NCI-H82 treated with DMSO at 0.1 percent for 48 hours (cell line): ENCODE data around the gene DYNC1I1.

Experiments
- DNase-seq: peaks from one replicate; lab custom pipeline; 2025; ENCODE audit not compliant: unreplicated experiment; lab: John Stamatoyannopoulos, UW

The DYNC1I1 gene

DNA sequence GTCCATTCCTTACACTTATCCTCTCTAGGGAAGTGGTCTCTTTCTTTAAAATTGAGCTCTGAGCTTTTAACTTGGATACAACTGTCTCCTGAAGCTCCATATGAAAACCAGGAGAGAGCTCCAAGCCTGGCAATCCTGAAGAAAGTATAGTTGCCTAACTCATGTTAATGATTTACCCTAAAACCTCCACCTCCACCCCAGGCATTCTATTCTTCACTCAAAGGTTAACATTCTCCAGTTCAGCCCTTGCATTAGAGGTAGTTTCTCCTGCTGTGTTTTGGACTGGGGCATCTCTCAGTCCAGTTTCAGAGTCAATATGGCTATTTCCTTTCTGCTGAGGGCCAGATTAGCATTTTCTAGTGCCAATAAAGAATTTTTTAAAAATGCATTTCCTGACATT, 354.0 kb downstream of the DYNC1I1 start:
- no peak for DNase-seq

DNA sequence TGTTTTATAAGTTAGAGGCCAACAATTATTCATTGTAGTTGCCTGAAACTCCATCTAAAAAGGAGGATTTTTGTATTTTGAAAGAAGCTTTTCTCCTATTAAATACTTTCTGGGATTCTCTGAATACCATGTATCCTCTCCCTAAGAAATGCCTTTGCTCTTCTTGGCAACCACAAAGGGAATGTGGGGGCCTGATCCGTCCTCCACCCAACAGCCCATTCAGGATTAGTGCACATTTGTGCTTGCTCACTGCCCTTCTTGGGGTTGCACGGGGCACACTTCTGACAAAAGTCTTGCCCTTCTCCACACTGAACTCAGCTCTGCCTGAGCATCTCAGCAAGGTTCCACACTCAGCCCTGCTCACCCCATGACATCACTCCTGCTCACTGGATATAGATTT, 355.4 kb downstream of the DYNC1I1 start:
- DNase-seq = no peak

DNA sequence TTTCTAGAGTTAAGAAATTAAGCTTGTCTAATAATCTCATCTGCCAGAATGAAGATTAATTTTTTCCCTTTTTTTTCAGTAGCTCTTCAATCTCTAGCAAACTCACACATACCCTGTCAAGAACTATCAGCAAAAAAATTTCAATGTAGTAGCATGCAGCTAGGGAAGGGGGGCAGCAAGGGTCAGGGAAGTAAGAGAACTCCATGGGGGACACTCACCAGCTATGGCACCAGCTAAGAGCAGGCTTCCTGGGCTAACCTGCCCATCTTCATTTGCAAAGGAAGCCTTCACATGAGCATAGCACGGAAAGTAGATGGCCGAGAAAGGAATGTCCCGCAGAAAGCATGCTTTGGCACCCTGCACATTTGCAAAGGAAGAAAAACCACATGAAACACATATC, 359.2 kb downstream of the DYNC1I1 start:
- no peak for DNase-seq

DNA sequence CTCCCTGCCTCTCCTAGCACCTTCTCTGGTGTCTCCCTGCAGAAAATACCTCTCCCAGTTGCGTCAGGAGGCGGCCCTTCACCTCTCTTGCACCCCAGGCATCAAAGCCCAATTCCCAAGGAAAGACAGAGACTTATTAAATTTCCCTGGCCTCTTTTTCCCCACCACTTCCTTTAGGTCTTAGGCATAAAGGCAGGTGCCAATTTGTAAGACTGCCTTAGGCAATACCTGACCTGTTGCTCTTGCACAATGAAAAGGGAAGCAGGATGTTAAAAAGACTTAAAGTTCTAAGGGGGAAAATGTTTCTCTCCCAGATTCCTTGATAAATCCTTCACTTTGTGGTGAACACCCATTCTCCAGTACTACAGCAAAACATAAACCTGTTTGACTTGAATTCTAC, 362.9 kb downstream of the DYNC1I1 start:
- no peak for DNase-seq

DNA sequence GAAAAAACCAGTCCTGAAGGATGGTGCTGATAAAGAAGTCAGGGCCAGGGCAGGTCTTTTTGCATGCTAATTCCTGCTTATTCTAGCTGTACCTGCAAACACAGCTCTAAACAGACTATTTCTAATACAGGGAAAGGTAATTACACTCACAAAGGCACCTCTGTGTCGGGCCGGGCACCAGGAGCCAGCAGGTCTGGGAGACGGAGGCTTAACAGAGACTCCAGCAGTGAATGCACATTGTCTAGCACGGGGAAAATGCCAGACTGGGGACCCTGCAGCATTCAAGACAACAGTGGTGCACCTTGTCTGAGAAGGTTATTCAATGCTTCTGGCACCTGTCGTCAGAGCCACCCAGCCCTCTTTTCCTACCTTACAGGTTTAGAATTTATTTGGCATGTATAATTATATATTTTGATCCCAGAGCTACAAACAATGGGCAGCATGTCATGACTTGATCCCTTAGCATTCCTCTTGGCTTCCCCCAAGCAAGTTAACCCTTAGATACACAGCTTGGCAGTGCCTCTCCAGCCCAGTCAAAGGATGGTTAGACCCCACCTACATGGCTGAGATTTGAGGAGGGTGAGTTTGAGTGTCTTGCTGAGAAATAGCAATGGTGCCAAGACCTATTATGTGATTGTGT, 364.4 kb downstream of the DYNC1I1 start:
- DNase-seq = no peak

DNA sequence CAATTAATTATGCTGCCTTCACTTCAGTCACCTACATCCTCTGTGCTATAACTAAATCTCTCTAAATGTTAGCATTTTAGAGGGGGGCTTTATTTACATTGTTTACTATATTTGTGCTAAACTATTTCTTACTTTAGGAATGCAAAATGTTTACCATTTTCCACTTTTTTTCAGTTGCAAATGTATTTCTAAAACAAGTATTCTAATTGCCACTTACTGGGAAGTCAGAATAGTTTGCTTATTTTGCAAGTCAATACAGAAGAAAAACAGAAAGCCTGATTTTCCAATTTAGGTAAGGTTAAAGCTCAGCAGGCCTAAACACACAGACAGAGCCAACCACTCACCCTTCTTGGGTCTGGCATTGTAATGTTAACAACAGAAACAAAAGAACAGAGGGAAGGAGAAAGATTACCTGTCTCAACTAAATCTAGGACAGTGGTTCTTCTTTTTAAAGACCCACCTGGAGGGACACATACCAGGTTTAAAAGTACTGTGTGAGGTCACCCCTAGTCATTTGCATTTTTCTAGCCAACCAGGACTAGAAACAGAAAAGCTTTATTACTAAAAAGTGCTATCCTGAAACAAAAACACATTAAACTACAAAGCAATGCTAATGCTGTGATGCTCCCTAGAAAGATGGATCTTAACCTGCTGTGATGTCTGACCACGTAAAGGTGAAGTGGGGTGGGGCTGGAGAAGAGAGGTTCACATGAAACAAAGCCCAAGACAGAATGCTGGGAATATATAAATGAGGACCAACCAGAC, 371.3 kb downstream of the DYNC1I1 start:
- DNase-seq = no peak

DNA sequence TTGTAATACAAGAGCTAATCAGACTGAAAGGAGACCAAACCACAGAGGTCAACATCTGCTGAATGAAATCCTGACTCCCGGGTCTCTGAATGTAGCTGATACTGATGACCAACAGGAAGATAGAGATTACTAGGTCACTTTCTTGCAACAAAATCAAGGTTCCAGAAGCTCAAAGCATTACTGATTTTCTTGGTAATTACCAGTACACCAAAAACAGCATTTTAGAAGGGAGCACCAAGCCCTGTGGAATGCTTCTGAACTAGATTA, 371.8 kb downstream of the DYNC1I1 start:
- no peak for DNase-seq
